NCI-H146 treated with DMSO at 0.1 percent for 48 hours (cell line): ENCODE results near the gene UCN3.
"Not testable (repeated sequence)": the region's sequence is repeated elsewhere in the genome, so short reads cannot be mapped to it uniquely, and the experiment has no call there.

ENCODE experiments used
- DNase-seq: peaks from one replicate; lab custom pipeline; 2025; ENCODE audit not compliant: unreplicated experiment; lab: John Stamatoyannopoulos, UW

Gene UCN3

DNA sequence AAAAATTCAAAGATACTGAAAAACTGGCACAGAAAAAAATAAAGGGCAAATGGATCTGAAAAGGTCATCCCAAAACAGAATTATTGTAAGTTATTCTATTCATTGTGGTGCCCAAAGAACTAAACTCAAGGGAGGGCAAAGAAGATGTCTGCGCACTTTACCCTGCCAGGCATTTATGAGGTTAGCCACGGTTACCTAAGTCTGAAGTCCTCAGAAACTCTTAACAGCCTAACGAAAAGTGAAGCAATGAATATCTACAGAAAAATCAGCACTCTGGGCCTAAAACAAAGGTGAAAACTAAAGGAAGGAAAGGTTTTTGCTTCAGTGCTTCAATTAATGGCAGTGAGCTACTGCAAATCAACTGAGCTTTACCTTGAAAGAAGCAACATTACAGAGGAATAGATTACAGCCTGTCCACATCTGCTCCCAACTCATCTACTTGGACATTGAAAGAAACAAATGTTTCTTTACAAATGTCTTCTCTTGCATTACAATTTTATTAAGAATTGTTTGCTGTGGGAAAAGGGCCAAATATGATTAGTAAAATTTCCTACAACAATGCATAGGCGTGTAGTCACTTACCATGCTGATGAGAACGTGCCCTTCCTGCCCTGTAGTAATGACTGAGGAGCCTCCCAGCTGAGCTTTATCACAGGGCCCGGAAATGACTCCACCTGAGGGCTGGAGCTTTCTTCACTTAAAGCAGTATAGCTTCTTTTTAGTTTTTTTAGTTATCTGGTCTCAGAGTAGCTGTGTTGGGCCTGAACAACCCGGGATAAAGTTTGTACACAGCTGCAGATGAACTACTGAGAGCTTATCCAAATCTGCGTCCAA, 39.7 kb downstream of the UCN3 start, which contains the start of gene TUBAL3:
TSS of gene TUBAL3 (minus strand) at position 621 of the 834 bp plus-strand sequence. CDS start at position 585, 36 bp downstream.
- DNase-seq = no peak

DNA sequence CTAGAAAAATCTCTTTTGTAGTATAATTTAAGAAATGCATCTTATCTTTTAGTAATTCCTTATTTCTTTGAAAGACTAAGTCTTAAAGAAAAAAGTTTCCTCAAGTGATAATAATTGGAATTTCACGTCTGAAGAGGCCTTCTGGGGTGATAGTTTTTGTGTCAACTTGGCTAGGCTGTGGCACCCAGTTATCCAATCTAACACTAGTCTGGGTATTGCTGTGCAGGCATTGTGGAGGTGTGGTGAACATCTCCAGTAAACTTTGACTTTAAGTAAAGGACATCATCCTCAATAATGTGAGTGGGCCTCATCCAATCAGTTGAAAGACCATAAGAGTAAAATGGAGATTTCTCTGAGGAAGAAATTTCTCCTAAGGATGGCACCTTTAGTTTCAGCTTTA, 42.2 kb downstream of the UCN3 start:
- DNase-seq = no peak

DNA sequence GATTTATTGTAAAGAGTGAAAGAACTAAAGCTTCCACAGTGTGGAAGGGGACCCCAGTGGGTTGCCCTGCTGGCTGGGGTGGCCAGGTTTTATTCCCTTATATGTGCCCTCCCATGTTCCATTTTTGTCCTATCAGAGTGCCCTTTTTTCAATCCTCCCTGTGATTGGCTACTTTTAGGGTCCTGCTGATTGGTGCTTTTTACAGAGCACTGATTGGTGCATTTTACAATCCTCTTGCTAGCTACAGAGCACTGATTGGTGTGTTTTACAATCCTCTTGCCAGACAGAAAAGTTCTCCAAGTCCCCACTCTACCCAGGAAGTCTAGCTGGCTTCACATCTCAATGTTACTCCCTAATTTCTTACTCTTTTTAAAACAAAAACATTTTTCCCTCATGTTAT, 46.0 kb downstream of the UCN3 start:
- DNase-seq = not testable (repeated sequence)

DNA sequence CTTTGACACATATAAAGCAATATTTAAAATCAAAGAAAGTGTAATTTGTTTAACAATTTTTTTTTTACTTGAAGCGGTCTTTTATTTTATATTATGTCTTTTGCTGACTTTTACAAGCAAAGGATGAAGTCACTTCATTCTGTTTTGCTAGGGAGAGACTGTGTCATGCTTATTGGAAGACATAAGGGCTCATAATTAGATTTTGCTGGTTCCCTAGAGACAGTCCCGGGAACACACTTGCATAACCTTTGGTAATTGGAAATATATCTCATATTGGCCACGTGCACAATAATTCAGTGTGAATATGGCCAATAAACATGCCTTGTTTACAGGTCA, 47.1 kb downstream of the UCN3 start:
- DNase-seq = no peak

DNA sequence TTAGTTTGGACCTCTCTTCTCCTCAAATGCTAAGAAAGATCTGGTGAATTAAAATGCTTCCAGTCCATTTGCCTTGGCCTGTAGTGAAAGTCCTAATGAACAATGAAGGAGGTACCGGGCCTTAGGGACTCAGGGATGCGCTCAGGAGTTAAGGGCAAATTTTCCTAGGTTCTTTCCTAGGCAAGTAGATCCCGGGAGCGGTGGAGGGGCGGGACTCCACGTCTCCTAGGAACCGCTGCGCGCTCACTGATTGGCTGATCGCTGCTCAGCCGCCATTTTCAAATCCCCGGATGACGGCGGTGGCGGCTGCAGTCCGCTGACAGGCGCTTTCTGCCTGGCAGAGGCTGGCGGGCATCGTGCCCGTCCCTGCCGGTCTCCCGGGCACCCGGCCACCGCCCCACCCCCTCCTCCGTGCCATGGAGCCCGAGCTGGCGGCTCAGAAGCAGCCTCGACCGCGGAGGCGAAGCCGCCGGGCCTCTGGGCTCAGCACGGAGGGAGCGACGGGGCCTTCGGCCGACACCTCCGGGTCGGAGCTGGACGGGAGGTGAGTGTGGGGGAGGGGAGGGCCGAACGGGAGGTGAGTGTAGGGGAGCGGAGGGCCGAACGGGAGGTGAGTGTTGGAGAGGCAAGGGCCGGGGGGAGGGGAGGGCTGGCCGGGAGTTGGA, 47.6 kb downstream of the UCN3 start, which contains the start of gene NET1:
TSS of gene NET1 (plus strand) at position 281 of the 665 bp plus-strand sequence. CDS start at position 417, 136 bp downstream.
- peak; percentile 87 for DNase-seq

DNA sequence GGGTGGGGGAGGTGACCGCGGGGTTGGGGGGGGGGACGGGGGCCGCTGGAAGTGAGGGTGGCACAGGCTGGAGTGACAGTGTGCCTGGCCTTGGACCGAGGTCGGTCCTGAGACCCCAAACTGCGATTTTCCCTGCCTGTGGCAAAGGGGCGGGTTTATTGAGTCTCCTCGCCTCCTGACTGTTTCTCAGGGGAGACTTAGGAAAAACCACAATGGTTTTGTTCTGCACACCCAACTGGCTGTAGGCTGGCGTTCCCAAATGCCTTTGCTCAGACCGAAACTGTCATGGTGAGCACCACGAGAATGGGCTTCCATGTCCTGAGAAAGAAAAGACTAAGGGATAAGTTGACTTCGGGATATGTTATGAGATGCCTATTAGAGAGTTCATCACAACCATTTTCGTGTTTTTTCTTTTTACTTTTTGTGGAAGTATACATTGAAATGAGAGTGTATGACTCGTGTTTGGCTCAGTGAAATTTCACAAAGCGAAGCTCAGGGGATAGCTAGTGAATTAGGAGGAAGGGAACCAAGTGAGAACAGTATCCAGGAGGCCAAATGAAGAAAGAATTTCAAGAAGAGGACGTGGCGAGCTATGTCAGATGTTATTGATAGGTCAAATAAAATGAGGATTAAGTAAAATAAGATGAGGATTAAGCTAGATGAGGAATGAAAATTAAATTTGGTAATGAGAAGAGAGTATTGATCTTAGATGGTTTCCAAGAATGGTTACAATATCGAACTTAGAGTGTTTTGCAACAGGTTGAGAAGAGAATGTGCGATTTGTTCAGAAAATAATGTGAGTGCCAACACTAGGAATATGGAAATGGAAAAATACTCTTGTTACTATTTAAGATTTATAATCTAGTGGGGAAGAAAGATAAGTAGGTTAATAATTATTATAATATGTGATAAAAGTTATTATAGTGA, 48.5 kb downstream of the UCN3 start:
- no peak for DNase-seq

DNA sequence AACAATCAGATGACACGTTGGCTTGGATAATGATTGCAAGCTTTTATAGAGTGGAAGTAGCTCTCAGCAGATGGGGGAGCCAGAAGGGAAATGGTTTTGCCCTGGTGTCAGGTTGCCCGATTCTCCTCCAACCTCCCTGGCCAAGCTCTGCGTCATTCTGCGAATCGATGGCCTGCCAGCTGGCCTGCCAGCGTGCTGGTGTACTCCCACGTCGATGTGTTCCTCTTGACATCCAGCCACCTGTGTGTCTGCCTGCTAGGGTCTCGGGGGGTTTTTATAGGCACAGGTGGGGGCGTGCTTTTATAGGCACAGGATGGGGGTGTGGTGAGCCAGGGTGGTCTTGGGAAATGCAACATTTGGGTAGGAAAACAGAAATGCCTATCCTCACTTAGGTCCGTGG, 52.2 kb downstream of the UCN3 start:
- DNase-seq = no peak

DNA sequence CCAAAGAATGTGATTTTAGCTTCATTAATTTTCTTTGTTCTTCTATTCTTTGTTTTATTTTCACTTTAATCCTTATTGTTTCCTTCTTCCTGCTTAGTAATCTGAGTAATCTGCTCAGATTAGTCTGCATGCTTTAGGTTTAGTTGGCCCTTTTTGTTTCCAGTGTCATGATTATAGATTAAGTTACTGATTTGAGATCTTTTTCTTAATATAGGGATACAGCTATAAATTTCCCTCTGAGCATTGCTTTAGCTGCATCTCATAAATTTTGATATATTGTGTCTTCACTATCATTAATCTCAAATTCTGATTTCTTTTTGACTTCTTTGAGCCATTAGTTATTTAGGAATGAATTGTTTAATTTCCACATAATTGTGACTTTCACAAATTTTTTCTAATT, 53.8 kb downstream of the UCN3 start:
- DNase-seq = no peak

DNA sequence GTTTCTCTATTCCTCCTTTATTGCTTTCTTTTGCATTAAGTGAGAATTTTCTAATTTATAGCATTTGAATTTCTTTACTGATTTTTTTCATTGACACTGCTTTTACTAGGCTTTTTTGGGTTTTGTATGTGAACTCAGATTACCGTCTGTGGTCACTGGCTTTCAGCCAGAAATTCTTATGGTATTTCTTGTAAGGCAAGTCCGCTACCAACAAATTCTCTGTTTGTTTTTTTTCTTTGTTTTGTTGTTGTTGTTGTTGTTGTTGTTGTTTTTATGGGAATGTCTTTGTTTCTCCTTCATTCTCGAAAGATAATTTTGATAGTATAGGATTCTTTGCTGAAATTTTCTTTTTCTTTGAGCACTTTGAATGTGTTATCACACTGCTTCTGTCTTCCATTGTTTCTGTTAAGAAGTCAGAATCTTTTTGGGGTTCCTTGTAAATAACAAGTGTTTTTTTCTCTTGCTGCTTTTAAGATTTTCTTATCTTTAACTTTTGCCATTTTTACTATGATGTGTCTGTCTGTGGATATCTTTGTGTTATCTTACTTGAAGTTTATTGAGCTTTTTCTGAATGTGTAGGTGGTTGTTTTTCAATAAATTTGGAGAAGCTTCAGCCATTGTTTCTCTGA, 54.8 kb downstream of the UCN3 start:
- DNase-seq = no peak

DNA sequence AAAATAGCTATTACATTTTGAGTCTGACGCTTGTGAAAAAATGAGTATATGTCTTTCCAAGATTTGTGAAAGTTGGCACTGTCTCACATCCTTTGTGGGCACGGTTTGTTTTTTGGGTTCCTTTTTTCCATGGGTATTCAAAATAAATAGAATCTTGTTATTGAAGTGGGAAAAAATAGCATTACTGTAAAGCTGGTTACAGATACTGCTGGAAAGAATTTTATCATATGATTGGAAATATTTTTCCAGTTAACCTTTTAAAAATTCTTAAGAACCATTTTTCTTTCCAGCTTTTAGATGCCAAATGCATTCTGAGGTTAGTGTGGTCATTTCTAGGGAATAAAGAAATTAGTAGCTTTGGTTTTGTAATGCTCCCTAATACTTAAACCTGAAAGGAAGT, 59.0 kb downstream of the UCN3 start:
- DNase-seq = no peak
